Activated T-cell treated with anti-CD3 and anti-CD28 coated beads for 1 hour (primary cell): Measurements from ENCODE around the gene MYH6.
"Not testable (repeated sequence)": the region's sequence is repeated elsewhere in the genome, so short reads cannot be mapped to it uniquely, and the experiment has no call there.

Experiments used
- DNase-seq: peaks from one replicate; pipeline ENCODE4 v3.0.0-alpha.2; 2020; ENCODE audit warnings: low read depth

The MYH6 gene

GRCh38 chr14:23435543-23436326 lies 27.7 kb upstream of the MYH6 start, which contains the start of gene MYH7:
Gene MYH7 (minus strand): TSS chr14:23435660. CDS start chr14:23433732, 1,928 bp downstream.
- DNase-seq: no peak

- no peak for DNase-seq
Observed at GRCh38 chr14:23434488-23435222, 26.6 kb upstream of the MYH6 start.

GRCh38 chr14:23433457-23433856 lies 25.4 kb upstream of the MYH6 start:
- DNase-seq: no peak

GRCh38 chr14:23432946-23433345 lies 24.9 kb upstream of the MYH6 start:
- no peak for DNase-seq

- DNase-seq: no peak
Observed at GRCh38 chr14:23432102-23432925, 24.2 kb upstream of the MYH6 start.

GRCh38 chr14:23431486-23431885 lies 23.4 kb upstream of the MYH6 start:
- DNase-seq: no peak

GRCh38 chr14:23430723-23431085 lies 22.6 kb upstream of the MYH6 start:
- DNase-seq: no peak

GRCh38 chr14:23430016-23430722 lies 22.1 kb upstream of the MYH6 start:
- no peak for DNase-seq

- DNase-seq: no peak
Observed at GRCh38 chr14:23428686-23429495, 20.8 kb upstream of the MYH6 start.

GRCh38 chr14:23425798-23426197 lies 17.7 kb upstream of the MYH6 start:
- DNase-seq: not testable (repeated sequence)

- DNase-seq: no peak
Observed at GRCh38 chr14:23425169-23425568, 17.1 kb upstream of the MYH6 start.

GRCh38 chr14:23423657-23424056 lies 15.6 kb upstream of the MYH6 start:
- no peak for DNase-seq

- DNase-seq: no peak
Observed at GRCh38 chr14:23421594-23421993, 13.5 kb upstream of the MYH6 start.

- DNase-seq: not testable (repeated sequence)
Observed at GRCh38 chr14:23419646-23420045, 11.6 kb upstream of the MYH6 start.

GRCh38 chr14:23418021-23418420 lies 9.9 kb upstream of the MYH6 start:
- DNase-seq: no peak

- DNase-seq: not testable (repeated sequence)
Observed at GRCh38 chr14:23417269-23417668, 9.2 kb upstream of the MYH6 start.

GRCh38 chr14:23416801-23417200 lies 8.7 kb upstream of the MYH6 start:
- DNase-seq: no peak

- DNase-seq: no peak
Observed at GRCh38 chr14:23415821-23416778, 8.0 kb upstream of the MYH6 start.

GRCh38 chr14:23414906-23415820 lies 7.1 kb upstream of the MYH6 start:
- no peak for DNase-seq
